GM12891 (cell line): ENCODE data around the gene BRDT.

ENCODE experiments used
- PAX5 ChIP-seq: IDR thresholded peaks from 2 replicates; pipeline ENCODE4 v1.6.1; 2011; ENCODE audit warnings: low read length, moderate library complexity, mild to moderate bottlenecking; ENCODE audit not compliant: insufficient read depth, severe bottlenecking
- POLR2A ChIP-seq: IDR thresholded peaks from 2 replicates; pipeline ENCODE4 v1.6.1; 2011; ENCODE audit warnings: low read depth, low read length, control low read depth
- POLR2AphosphoS5 ChIP-seq: IDR thresholded peaks from 2 replicates; pipeline ENCODE4 v1.6.1; 2011; ENCODE audit warnings: low read depth, low read length, control low read depth
- POU2F2 ChIP-seq: IDR thresholded peaks from 2 replicates; pipeline ENCODE4 v1.6.1; 2011; ENCODE audit warnings: low read depth, mild to moderate bottlenecking, control low read depth, low read length, moderate library complexity
- SPI1 ChIP-seq: IDR thresholded peaks from 2 replicates; pipeline ENCODE4 v1.6.1; 2011; ENCODE audit warnings: low read depth, low read length, control low read depth
- TAF1 ChIP-seq: IDR thresholded peaks from 2 replicates; pipeline ENCODE4 v1.6.1; 2011; ENCODE audit warnings: low read depth, low read length, control low read depth

DNA sequence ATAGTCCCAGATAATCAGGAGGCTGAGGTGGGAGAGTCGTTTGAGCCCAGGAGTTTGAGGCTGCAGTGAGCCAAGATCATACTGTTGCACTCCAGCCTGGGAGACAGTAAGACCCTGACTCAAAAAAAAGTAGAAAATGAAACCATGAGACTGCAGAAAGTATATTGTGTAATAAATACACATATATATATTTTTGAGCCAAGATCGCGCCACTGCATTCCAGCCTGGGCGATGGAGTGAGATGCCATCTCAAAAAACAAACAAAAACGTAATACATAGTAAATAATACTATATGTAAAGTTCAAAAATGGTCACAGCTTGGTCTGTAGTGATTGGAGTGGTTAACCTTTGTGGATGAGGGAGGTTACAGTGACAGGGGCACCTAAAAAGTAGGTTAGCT, 9.7 kb downstream of the BRDT start:
- no peak for TF ChIP-seq POLR2A
- TF ChIP-seq POLR2AphosphoS5: no peak
- no peak for TF ChIP-seq POU2F2
- TF ChIP-seq TAF1: no peak
- TF ChIP-seq PAX5: no peak
- TF ChIP-seq SPI1: no peak
